Endothelial cell (in vitro differentiated cells): Measurements from ENCODE around the gene LIMD2. TPM values are rescaled to one million over a fixed set of nuclear protein-coding genes. Genes with fewer than 3 reads are reported as not detected.

Source experiments
- DNase-seq: peaks from one replicate; pipeline ENCODE4 v3.0.0; 2021; ENCODE audit warnings: low spot score
- H3K27ac Mint-ChIP-seq: one replicate; pipeline ENCODE4 v1.8.0; 2021; ENCODE audit warnings: mixed read lengths, inconsistent platforms; ENCODE audit not compliant: unreplicated experiment
- H3K27me3 Mint-ChIP-seq: one replicate; pipeline ENCODE4 v1.8.0; 2021; ENCODE audit warnings: mild to moderate bottlenecking, moderate library complexity, mixed read lengths, inconsistent platforms; ENCODE audit not compliant: unreplicated experiment
- H3K36me3 Mint-ChIP-seq: one replicate; pipeline ENCODE4 v1.8.0; 2021; ENCODE audit warnings: mild to moderate bottlenecking, low read depth, mixed read lengths, inconsistent platforms; ENCODE audit not compliant: unreplicated experiment
- H3K4me1 Mint-ChIP-seq: one replicate; pipeline ENCODE4 v1.8.0; 2021; ENCODE audit warnings: mild to moderate bottlenecking, mixed read lengths, inconsistent platforms; ENCODE audit not compliant: unreplicated experiment
- H3K4me3 Mint-ChIP-seq: one replicate; pipeline ENCODE4 v1.8.0; 2021; ENCODE audit warnings: mild to moderate bottlenecking, mixed read lengths, inconsistent platforms; ENCODE audit not compliant: unreplicated experiment
- H3K9me3 Mint-ChIP-seq: one replicate; pipeline ENCODE4 v1.8.0; 2021; ENCODE audit warnings: mixed read lengths, inconsistent platforms; ENCODE audit not compliant: unreplicated experiment
- CTCF ChIP-seq: fragments of 200-600 bp; sonication (generic); IDR thresholded peaks from one replicate; pipeline ENCODE4 v1.5.0; 2021; ENCODE audit warnings: antibody characterized with exemption; ENCODE audit not compliant: unreplicated experiment
- total RNA-seq: library from RNA; stranded (reverse); fragmentation: NEBNext Ultra II Directional; extraction: Animal tissue kit (Norgen Biotek cat#: 25700); gene quantifications from one replicate; pipeline ENCODE4 v1.2.1, GENCODE V29; 2021; ENCODE audit not compliant: unreplicated experiment

Gene LIMD2
- total RNA-seq, 1 donor from 2014 or later: 132 TPM

- Mint-ChIP-seq H3K4me3 (no peak overlapping the region), H3K4me1 (peaks cover 26% of the 10 kb centered on the region), H3K27ac (no peak overlapping the region), H3K9me3 (no peaks in the 10 kb centered on the region), H3K27me3 (peaks cover 14% of the 10 kb centered on the region), H3K36me3 (peaks cover 32% of the 10 kb centered on the region)
- DNase-seq: no peak
- no peak for TF ChIP-seq CTCF
Measured at GRCh38 chr17:63704836-63705235, 4.9 kb upstream of the LIMD2 start.

GRCh38 chr17:63704259-63704576, 4.3 kb upstream of the LIMD2 start:
- Mint-ChIP-seq H3K36me3 (peaks cover 29% of the 10 kb centered on the region), H3K4me3 (no peak overlapping the region), H3K27me3 (peaks cover 14% of the 10 kb centered on the region), H3K4me1 (peaks cover 26% of the 10 kb centered on the region), H3K27ac (no peak overlapping the region), H3K9me3 (no peaks in the 10 kb centered on the region)
- no peak for TF ChIP-seq CTCF
- no peak for DNase-seq

DNA sequence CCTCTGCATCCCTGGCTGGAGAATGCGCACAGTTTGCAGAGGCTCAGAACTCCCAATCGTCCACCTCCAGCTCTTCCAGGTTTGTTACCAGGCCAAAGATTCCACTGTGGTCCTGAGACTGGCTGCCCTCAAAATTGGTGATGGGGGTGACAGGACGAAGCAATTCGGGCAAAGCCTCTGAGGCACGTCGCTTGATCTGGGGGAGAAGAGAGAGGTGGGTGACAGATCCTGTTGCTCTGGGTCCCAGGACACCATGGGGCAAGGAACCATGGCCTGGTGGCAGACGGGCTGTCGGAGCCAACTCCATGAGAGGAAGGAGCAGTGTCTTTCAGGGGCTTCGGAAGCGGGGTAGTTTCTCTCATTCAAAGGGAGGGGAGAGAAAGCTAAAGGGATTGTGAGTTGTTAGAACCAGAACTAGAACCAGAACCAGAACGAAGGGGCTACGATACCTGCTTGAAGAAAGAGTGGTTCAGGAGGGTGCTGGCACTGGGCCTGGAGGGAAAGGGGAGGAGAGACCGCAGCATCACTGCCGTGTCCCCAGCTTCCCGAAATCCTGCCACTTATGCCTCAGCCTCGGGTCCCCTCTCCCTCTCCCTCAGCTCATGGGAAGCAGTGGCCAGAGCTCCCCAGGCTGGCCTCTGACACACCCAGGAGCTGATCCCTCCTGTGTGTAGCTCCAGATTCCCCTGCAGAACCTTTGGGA, 3.8 kb upstream of the LIMD2 start:
- Mint-ChIP-seq H3K9me3 (no peaks in the 10 kb centered on the region), H3K27me3 (peaks cover 13% of the 10 kb centered on the region), H3K4me3 (peak overlapping the region; percentile 85), H3K36me3 (peaks cover 24% of the 10 kb centered on the region), H3K27ac (peak overlapping the region; percentile 68), H3K4me1 (peaks cover 26% of the 10 kb centered on the region)
- no peak for TF ChIP-seq CTCF
- DNase-seq: no peak

DNA sequence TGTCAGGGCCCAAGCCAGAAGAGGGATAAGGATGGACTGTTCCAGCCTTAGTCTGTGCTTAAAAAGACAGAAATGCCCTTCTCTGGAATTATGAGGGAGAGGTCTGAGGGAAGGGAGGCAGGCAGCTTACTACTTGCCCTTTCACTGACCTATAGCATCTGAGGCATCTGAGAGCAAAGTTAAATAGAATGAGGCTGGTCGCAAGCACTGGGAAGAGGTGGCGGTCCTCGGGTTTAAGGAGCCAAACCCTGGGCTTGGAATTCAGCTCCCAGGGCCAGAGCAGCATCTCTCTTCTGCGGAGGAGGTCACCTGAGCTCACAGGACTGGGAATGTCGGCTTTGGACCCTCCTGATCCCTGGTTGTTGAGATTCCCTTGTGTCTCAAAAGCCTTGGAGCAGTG, 3.1 kb upstream of the LIMD2 start:
- Mint-ChIP-seq H3K36me3 (peaks cover 22% of the 10 kb centered on the region), H3K27me3 (peaks cover 18% of the 10 kb centered on the region), H3K4me3 (peak overlapping the region; percentile 67), H3K27ac (peak overlapping the region; percentile 24), H3K4me1 (peaks cover 26% of the 10 kb centered on the region), H3K9me3 (no peaks in the 10 kb centered on the region)
- no peak for DNase-seq
- TF ChIP-seq CTCF: no peak

GRCh38 chr17:63702721-63703015, 2.7 kb upstream of the LIMD2 start:
- Mint-ChIP-seq H3K4me3 (peak overlapping the region; percentile 67), H3K36me3 (peaks cover 22% of the 10 kb centered on the region), H3K9me3 (no peaks in the 10 kb centered on the region), H3K27ac (no peak overlapping the region), H3K27me3 (peaks cover 20% of the 10 kb centered on the region), H3K4me1 (peaks cover 26% of the 10 kb centered on the region)
- TF ChIP-seq CTCF: no peak
- no peak for DNase-seq
